GM21528 (cell line): ENCODE data around the gene HIPK4.
"Not testable (repeated sequence)": the region's sequence is repeated elsewhere in the genome, so short reads cannot be mapped to it uniquely, and the experiment has no call there.

Experiments used
- ATAC-seq: cut with Tn5 transposase; IDR thresholded peaks from one replicate; pipeline ENCODE4 v1.9.1; 2021; ENCODE audit warnings: mild to moderate bottlenecking, moderate library complexity; ENCODE audit not compliant: unreplicated experiment, low FRiP score

The HIPK4 gene

DNA sequence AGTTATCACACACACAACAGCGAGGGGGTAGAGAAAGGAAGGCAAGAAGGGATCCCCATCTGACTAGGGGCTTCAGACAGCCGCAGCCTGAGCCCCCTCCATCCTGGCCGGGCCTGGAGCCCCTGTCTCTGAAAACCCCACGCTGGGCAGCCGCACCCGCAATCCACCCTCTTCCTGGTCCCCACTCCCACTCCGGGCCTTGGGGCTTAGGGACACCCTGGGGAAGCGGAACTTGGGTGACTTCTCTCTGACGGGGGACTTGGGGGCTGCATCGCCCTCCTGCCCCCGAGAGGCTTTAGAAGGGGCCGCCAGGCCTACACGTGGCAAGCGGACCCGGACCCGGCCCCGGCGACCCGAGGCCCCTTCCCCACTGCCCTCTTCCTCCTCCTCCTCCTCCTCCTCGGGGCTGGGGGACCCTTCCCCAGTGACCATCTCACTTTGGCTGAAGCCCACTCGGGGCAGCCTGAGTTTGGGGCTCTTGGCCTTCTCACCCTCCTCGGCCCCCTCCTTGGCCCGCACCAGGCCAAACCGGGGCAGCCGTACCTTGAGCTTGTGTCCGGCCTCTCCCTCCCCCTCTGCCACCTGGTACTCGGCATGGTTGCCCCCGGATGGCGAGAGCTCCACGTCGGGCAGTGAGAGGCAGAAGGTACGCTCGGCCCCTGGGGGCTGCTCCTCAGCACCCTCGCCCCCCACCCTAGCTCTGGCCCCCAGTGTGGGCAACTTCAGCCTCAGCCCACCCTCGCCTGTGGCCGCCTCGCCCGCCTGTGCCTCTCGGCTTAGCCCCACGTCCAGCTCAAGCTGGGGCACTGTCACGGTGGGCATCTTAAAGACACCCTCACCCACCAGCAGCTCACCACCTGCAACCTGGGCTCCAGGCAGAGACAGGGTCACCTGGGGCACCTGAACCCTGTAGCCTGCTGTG lies 4.2 kb upstream of the HIPK4 start:
- ATAC-seq: no peak

DNA sequence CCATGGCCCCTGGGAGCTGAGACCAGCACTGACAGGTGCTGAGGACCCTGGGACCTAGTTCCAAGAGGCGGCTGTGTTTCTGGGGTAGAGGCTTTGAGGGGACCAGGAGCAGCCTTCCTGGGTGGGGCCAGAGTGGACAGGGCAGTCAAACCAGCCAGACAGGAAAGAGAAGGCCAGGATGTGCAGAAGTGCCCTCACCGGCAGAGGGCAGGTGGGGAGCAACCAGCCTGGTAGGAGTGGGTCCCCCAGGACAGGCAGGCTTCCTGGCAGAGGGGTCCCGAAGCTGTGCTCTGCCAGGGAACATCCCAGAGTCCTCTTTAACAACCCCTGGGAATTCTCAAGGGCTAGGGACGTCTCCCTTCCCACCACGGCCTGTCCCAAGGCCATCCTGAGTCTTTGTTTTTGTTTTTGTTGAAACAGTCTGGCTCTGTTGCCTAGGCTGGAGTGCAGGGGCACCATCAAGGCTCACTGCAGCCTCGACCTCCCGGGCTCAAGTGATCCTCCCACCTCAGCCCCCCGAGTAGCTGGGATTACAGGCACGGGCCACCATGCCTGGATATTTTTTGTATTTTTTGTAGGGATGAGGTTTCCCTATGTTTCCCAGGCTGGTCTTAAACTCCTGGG lies 3.0 kb upstream of the HIPK4 start:
- no peak for ATAC-seq

DNA sequence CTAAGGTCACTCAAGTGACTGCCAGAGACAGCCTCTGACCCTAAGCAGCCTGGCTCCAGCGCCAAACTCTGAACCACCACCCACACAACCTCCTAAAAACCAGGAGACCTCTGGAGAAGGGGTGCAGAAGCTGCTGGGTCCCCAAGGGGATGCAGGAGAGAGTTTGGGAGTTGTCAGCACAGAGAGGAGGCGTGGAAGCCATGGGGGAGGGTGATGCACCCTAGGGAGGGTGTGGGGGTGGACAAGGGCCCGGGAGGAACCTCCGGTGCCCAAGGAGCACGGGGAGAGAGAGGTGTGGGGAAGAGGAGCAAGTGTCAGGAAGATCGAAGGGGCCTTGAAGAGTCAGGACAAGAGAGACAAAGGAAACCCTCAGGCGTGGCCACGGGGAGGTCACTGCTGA lies 2.1 kb upstream of the HIPK4 start:
- no peak for ATAC-seq

DNA sequence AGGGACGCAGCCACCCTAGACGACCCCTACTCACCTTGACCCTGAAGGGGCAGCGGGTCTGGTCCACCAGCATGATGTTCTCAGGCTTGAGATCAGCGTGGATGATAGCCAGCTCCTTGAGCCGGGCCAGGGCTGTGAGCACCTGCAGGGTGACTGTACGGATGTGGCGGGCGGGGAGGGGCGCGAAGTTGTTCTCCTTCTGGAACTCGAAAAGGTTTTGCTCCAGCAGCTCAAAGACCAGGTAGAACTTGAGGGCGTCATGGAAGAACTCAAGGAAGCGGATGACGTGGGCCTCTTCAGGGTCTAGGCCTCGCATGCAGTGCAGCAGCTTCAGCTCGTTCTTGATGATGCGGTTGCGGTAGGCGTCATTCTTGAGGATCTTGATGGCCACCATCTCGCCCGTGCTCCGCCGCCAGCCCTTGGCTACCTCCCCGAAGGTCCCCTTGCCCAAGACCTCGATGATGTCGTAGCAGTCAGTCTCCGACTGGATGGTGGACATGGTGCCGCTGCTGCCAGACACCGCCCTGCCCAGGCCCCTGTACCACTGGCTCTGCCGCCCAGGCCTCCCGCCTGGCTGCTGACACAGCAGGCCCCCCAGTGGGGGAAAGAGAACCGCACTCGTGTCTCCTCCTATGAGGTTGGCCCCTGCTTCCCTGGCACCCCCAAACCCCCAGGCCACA lies 437 bp downstream of the HIPK4 start:
- ATAC-seq: no peak

DNA sequence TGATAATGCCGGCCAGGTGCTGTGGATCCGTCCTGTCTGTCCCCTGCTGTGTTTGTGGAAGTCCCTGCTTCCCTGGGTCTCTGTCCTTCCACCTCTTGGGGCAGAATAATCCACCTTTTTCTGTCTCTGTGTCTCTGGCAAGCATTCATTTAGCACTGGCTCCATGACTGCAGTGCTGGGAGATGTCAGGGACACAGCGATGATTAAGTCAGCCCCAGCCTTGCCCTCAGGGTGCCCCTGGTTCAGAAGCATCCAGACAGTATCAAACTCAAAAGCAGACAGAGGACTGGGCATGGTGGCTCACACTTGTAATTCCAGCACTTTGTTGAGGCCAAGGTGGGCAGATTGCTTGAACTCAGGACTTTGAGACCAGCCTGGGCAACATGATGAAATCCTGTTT lies 1.5 kb downstream of the HIPK4 start:
- no peak for ATAC-seq

DNA sequence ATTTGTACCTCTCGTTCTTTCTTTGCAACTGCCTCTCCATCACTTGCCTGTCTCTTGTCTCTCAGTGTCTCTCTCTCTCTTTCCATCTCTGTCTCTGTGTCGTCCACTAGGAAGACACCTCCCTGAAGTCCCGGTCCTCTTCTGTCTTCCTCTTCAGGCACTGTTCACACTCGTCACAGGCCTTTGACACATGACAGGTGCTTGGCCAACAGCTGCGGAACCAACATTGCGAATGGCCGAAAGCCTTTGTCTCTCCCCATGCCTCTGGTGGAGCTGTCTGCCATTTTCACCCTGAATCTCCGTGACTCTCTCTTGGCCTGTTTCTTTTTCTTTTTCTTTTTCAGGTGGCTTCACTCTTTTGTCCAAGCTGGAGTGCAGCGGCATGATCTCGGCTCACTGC lies 2.8 kb downstream of the HIPK4 start:
- ATAC-seq: no peak

DNA sequence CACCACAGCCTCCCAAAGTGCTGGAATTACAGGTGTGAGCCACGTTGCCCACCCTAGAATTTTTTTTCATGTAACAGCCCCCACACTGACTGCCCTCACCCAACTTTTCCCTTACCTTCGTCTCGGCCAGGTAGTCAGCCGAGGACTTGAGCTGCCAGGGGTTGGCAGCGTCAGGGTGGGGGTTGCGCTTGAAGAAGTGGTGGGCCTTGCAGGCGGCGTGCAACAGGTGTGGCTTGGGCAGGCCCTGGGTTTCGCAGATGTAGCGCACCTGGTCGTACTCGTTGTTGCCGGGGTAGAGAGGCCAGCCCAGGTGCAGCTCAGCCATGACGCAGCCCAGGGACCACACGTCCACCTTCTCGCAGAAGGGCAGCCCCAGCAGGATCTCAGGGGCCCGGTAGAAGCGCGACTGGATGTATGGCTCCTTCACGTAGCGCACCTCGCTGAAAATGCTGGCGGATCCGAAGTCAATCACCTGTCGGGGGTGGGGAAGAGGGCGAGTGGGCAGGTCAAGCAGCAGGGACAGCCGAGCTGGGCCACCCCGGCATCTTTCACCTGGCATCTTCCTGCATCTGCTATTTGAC lies 6.2 kb downstream of the HIPK4 start:
- ATAC-seq: no peak

DNA sequence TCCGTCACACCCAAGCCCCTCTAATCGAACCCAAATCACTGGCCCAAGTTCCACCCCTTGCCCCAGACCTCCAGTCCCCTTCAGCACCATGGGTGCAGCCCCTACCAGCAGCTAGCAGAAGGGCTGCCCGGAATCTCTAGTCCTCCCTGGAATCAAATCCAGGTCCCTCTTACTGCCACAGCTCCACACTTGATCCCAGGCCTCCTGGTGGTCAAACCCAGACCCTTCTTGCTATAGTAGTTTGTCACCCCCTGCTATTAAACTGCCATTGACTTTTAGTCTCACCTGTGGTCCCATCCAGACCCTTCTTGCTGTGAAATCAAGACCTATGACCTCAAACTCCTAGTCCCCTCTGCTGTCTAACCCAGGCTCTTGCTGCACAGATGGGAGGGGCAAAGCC lies 8.7 kb downstream of the HIPK4 start:
- ATAC-seq: no peak

DNA sequence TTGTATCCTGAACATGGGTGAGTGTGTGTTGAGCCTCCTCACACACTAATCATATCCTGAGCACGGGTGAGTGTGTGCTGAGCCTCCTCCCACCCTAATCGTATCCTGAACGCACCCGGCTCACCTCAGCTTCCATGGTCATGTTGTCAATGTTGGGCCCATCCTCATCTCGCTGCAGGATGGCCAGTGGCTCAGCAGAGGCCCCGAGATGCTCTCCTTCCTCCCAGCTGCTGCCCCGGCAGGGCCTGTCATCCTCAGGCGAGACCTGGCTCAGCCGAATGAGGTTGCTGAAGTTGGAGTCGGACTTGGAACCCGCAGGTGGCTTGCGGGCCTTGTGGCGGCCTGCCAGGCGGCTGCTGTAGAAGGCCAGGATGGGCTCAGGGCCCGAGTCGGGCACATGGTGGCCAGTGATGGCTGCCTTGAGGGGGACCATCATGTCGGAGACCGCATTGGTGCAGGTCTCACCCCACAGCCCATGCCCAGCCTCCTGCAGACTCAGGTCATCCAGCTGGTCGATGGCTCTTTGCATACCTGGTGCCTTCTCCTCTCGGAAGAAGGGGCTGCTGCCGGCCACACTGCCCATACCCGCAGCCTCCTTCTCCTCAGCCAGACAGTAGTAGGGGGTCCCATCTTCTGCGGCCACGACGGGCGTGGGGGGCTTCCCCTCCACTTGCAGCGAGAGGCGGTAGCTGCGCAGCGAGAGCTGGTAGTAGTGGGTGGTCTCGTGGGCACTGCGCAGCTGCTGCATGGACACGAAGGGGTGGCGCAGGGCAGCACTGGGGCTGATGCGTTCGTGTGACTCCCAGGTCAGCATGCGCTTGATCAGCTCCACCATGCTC lies 9.6 kb downstream of the HIPK4 start:
- ATAC-seq: no peak

DNA sequence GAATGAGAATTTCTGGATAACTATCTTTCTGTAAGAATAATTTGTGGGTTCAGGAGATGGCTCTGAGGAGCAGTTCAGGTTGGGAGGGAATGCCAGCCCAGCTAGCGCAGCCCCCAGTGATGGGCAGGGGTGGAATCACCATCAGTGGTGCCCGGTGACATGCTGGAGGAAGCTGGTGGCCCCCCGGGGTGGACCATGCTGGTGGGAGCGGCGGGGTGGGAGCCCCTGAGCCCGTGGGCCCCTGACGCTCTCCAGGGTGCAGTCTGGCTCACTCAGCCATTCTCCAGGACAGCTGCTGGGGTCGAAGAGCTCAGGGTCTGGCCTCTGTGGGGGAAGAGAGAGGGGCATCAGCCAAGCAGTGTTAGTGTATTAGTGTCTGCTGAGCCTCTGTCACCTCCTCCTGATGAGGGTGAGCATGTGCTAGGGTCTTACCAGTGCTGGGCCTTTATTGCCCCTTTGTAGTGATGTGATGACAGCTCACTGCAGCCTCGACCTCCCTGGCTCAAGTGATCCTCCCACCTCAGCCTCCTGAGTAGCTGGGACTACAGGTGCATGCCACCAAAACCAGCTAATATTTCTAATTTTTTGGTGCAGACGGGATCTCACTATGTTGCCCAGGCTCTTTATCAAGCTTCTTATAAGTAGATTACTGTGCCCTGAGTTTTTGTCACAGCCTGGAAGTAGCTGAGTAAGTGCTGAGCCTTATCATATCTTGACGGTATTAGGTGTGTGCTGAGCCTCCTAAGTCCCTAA lies 10.4 kb downstream of the HIPK4 start:
- ATAC-seq: no peak

DNA sequence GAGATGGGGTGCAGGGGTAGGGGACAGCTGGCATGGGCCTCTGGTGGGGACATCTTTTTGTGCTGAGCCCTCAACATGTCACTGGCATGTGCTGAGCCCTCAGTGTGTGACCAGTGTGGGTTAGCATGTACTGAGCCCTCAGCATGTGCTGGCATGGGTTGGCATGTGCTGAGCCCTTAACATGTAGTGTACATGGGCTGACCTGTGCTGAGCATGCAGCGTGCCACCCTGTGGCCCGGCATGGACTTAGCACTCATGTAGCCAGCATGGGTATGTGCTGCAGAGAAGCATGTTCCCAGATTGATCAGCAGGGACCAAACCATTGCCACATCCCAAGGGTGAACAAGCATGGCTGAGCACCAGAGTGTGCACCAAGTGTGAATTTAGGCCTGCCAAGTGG lies 11.5 kb downstream of the HIPK4 start:
- ATAC-seq: no peak

DNA sequence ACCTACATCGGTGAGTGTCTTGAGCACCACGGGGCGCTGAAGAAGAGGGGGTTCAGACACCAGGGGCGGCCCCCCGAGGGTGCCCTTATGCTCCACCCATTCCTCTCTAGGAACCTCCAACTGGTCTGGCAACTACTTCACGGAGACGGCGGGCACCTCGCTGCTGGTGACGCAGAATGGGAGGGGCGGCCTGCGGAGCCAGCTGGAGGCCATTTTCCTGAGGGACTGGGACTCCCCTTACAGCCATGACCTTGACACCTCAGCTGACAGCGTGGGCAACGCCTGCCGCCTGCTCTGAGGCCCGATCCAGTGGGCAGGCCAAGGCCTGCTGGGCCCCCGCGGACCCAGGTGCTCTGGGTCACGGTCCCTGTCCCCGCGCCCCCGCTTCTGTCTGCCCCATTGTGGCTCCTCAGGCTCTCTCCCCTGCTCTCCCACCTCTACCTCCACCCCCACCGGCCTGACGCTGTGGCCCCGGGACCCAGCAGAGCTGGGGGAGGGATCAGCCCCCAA lies 12.1 kb downstream of the HIPK4 start:
- ATAC-seq: no peak

DNA sequence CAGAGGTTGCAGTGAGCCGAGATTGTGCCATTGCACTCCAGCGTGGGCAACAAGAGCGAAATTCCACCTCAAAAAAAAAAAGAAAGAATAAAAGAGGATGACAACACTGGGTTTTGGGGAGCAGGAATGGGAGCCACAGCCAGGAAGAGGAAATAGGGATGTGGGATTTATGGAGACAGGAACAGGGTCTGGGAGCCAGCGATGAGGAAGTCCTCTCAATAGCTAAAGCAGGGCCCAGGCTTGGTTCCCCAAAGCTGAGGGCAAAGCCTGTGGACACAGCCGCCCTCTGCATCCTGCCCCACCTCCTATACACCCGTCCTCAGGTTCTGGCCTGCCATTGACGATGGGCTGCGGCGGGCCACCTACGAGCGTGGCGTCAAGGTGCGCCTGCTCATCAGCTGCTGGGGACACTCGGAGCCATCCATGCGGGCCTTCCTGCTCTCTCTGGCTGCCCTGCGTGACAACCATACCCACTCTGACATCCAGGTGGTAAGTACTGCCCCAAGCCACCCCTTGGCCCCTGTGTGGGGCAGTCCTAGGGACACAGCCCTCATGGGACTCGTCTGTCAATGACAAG lies 13.6 kb downstream of the HIPK4 start:
- ATAC-seq: no peak

DNA sequence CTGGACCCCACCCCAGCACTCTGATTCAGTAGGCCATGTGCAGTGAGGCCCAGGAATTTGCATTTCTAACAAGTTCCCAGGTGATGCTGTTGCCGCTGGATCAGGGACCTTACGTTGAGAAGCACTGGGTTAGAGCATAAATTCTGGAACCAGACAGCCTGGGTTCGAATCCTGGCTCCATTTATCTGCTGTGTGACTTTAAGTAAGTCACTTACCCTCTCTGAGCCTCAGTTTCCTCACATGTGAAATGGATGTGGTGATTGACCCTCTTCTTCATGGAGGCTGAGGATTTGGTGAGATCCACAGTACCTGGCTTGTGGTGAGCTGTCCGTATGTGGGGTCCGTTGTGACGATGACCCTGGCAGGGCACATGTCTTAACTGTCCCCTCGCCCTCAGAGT lies 15.9 kb downstream of the HIPK4 start:
- ATAC-seq: no peak

DNA sequence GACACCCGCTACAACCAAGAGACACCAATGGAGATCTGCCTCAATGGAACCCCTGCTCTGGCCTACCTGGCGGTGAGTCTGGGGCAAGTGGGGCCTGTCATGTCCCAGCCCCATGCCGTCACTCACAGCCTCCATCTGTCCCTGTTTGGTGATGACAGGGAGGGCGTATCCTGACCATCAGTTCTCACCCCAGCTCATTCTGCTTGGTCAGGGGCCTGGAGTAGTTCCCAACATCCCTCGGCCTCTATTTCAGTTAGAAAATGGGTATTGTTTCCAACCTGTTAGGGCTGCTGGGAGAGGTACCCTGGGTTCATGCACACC lies 18.2 kb downstream of the HIPK4 start:
- ATAC-seq: no peak

DNA sequence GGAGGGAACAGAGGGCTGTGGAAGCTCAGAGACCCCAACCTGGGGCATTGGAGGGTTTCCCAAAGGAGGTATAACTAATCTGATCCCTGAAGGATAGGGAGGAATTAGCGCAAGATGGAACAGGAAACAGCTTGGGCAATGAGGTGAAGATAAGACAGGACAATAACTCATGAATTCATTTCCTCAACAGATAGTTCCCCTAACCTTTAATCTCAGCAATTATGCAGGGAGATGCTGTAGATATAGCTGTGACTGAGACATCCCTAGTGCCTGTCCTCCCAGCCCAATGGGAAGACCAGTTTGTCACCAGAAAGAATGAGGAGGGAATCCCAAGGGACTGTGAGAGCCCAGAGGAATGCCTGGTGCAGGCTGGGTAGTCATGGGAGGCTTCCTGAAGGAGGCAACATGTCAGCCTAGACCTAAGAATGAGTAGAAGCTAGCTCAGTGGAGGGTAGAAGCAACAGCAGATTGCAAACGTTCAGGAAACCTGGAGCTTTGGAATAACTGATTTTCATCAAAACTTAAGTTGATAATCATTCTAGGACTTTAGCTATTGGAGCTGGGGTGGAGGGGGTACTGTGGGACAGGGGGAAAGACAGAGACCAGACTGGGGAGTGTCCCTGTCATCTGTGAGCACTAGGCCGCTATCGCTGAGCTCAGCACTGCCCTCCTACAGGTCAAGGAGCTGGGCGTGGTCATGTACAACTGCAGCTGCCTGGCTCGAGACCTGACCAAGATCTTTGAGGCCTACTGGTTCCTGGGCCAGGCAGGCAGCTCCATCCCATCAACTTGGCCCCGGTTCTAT lies 18.8 kb downstream of the HIPK4 start:
- no peak for ATAC-seq

DNA sequence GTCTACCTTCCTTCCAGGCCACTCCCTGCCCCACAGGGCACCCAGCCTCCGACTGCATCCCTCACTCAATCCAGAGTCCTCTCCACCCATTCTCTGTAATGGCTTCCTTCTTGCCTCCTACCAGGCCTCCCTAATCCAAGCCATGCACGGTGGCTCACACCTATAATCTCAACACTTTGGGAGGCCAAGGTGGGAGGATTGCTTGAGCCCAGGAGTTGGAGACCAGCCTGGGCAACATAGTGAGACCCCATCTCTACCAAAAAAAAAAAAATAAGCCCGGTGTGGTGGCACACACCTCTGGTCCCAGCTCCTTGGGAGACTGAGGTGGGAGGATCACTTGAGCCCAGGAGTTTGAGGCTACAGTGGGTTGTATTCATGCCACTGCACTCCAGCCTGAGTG lies 19.7 kb downstream of the HIPK4 start:
- ATAC-seq: not testable (repeated sequence)

DNA sequence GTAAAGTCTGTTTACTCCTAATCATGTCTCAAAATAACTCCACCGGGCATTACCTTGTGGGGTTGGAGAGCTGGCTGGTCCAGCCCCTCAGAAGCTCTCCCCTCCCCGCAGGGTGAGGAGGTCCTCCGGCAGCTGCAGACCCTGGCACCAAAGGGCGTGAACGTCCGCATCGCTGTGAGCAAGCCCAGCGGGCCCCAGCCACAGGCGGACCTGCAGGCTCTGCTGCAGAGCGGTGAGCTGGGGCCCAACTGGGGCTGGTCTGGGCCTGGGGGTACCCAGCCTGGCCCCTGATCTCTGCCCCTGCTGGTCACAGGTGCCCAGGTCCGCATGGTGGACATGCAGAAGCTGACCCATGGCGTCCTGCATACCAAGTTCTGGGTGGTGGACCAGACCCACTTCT lies 20.2 kb downstream of the HIPK4 start:
- ATAC-seq: no peak
